ENCODE measurements around the gene PDZRN3.

- no peak for TF ChIP-seq CTCF (conservative IDR thresholded peaks at IDR 0.05 in 1 of 2, IDR thresholded peaks at IDR 0.05 in 1 of 2; ENCODE audit: low read depth in 1 of 2, low read length in 2 of 2)
- no peak for TF ChIP-seq EZH2 (IDR thresholded peaks at IDR 0.05; ENCODE audit: low read length, missing control alignments)
These were observed 215.5 kb downstream of the PDZRN3 start for GRCh38 chr3:73409138-73409763.

Measured in fibroblast of lung (primary cell).